ENCODE measurements around the gene ILRUN.
"Not testable (repeated sequence)": the region's sequence is repeated elsewhere in the genome, so short reads cannot be mapped to it uniquely, and the experiment has no call there.

ILRUN gene

DNA sequence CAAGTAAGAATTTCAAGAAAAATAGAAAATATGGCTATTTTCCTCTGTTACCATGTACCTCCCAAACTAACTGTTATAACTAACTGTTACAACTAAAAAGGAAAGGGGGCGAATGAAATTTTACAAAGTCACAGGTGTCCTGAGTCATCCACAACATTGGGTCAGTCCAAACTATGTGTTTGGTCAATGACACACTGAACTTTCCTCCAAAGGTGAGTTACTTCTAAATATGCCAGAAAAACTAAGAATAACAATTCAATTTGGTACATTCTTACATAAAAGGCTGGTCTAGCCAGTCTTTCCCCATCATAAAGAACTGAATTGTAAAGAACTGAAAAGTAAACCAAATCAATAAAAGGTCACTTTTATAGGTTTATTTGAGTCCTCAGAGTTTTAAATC, 44.3 kb downstream of the ILRUN start:
- TF ChIP-seq, protein P1, sequence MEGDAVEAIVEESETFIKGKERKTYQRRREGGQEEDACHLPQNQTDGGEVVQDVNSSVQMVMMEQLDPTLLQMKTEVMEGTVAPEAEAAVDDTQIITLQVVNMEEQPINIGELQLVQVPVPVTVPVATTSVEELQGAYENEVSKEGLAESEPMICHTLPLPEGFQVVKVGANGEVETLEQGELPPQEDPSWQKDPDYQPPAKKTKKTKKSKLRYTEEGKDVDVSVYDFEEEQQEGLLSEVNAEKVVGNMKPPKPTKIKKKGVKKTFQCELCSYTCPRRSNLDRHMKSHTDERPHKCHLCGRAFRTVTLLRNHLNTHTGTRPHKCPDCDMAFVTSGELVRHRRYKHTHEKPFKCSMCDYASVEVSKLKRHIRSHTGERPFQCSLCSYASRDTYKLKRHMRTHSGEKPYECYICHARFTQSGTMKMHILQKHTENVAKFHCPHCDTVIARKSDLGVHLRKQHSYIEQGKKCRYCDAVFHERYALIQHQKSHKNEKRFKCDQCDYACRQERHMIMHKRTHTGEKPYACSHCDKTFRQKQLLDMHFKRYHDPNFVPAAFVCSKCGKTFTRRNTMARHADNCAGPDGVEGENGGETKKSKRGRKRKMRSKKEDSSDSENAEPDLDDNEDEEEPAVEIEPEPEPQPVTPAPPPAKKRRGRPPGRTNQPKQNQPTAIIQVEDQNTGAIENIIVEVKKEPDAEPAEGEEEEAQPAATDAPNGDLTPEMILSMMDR (IDR thresholded peaks at IDR 0.05; ENCODE audit: extremely low read depth, missing control alignments) = no peak
- no peak for DNase-seq (ENCODE audit: low spot score)

DNA sequence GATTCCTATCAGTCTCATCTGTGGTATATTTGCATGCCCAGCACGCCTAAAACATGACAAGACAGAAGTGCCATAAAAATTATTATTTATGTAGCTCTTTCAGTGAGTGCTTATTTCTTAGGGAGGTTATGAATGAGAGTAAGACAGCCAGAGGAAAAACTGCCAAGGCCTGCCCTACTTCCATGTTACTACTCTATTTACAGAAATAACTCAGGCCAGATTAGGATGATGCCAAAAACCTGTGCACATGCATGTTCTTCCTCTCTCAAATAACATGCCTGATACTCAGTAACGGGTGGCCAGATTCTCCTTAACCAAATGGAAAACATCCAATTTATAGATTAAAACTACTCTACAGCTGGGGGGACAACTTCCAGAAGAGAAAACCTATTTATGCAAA, 45.7 kb downstream of the ILRUN start:
- TF ChIP-seq, protein P1 (IDR thresholded peaks at IDR 0.05; ENCODE audit: extremely low read depth, missing control alignments) = no peak
- DNase-seq (ENCODE audit: low spot score) = no peak

DNA sequence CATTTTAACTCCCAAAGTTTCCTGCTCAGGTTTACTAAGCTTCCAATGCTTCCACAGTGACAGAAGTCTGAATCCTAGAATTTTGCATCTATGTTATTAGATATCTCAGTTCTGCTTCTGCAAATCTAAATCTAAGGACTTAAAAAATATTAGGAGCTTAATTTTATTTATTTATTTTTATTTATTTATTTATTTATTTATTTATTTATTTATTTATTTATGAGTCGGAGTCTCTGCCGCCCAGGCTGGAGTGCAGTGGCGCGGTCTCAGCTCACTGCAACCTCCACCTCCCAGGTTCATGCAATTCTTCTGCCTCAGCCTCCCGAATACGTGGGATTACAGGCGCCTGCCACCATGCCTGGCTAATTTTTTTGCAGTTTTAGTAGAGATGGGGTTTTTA, 46.3 kb downstream of the ILRUN start:
- DNase-seq (ENCODE audit: low spot score) = not testable (repeated sequence)

DNA sequence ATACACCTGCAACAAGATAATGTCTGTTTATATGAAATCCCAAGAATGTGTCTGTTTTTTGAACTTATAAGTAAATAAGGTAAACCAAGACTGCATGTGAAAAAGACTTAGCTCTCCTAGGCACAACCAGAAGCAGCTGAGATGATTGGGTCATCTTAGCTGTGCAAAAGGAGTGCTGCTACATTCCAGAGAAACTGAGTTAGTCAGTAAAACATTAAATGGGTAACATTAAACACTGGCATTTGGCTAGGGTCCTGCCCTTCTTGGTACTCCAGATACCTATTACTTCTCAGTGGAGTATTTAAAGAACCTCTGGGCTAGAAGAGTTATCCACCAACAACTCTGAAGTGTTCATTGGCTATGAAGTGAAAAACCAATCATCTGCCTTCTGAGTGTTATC, 47.8 kb downstream of the ILRUN start:
- TF ChIP-seq, protein P1 (IDR thresholded peaks at IDR 0.05; ENCODE audit: extremely low read depth, missing control alignments) = no peak
- no peak for DNase-seq (ENCODE audit: low spot score)
